HS-27A (cell line): ENCODE measurements around the gene P3H3.

Experiments
- DNase-seq: peaks from one replicate; pipeline ENCODE4 v3.0.0-alpha.2; 2012; ENCODE audit warnings: low read depth, missing footprints

P3H3 gene

DNA sequence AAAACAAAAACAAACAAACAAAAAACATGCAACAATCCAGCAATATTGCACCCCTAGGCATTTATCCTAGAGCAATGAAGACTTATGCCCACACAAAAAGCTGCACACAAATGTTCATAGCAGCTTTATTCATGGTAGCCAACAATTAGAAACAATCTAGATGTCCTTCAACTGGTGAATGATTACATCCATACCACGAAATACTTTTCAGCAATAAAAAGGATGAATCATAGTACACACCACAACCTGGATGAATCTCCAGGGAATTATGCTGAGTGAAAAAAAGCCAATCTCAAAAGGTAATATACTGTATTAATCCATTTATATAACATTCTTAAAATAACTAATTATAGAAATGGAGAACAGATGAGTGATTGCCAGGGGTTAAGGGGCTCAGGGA, 21.0 kb upstream of the P3H3 start:
- no peak for DNase-seq

- DNase-seq, result no peak
Measured at GRCh38 chr12:6809056-6809455, 19.2 kb upstream of the P3H3 start.

- no peak for DNase-seq
Measured at GRCh38 chr12:6810758-6811157, 17.4 kb upstream of the P3H3 start.

DNA sequence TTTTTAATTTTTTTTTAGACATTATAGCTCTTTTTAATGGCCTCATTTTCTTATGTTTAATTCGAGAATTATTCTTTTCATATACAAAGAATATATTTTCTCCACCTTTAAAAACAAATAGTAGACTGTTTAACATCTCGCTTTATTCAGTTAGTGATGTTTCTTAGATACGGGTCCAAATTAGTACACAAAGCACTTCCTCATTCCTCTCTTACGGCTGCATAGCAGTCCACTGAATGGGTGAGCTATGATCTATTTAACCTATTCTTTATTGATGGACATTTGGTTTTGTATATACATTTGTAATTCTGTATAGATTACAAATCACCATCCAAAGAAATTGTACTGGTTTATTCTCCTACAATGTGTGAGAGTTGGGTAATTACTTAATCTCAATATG, 14.8 kb upstream of the P3H3 start:
- no peak for DNase-seq

GRCh38 chr12:6816598-6816997, 11.6 kb upstream of the P3H3 start:
- no peak for DNase-seq

- DNase-seq, result no peak
Measured at GRCh38 chr12:6817098-6817497, 11.1 kb upstream of the P3H3 start.

DNA sequence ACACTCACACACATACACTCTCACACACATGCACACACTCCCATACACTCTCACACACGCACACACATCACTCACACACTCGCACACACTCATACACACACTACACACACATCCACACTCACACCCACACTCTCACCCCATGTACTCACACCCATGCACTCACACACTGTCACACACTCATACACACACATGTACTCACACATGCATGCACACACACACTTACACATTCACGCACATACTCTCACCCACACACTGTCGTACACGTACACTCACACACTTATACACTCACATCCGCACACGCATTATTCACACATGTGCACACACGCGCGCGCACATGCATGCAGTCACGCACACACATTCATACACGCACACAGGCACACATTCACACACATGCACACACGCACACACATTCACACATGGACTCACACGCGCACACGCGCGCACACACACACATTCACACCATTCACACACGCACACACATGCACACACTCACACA, 10.5 kb upstream of the P3H3 start:
- DNase-seq, result no peak

GRCh38 chr12:6818222-6818621, 10.0 kb upstream of the P3H3 start:
- no peak for DNase-seq

DNA sequence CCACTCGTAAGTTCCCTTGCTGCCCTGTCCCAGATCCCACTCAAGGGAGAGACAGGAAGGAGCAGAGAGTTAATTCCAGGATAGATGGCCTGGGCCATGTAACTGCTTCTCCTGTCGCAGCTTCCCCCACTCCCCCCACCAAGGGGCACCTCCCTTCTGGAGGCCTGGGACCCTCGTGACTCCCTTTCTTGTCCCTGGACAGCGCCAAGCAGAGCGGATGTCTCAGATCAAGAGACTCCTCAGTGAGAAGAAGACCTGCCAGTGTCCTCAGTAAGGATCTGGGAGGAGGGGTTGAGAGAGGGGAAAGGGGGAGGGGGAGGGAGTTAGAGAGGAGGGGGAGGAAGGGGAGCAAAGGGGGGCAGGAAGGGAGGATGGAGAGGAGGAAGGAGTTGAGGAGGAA, 9.6 kb upstream of the P3H3 start:
- DNase-seq, result no peak

- DNase-seq, result no peak
Measured at GRCh38 chr12:6819106-6820030, 8.8 kb upstream of the P3H3 start.

- DNase-seq, result no peak
Measured at GRCh38 chr12:6820166-6820565, 8.0 kb upstream of the P3H3 start.

GRCh38 chr12:6821591-6822425, 6.4 kb upstream of the P3H3 start, which contains the start of gene GPR162:
GPR162 (plus strand) TSS chr12:6821821; CDS start chr12:6823899, 2,078 bp downstream.
- DNase-seq, result no peak

DNA sequence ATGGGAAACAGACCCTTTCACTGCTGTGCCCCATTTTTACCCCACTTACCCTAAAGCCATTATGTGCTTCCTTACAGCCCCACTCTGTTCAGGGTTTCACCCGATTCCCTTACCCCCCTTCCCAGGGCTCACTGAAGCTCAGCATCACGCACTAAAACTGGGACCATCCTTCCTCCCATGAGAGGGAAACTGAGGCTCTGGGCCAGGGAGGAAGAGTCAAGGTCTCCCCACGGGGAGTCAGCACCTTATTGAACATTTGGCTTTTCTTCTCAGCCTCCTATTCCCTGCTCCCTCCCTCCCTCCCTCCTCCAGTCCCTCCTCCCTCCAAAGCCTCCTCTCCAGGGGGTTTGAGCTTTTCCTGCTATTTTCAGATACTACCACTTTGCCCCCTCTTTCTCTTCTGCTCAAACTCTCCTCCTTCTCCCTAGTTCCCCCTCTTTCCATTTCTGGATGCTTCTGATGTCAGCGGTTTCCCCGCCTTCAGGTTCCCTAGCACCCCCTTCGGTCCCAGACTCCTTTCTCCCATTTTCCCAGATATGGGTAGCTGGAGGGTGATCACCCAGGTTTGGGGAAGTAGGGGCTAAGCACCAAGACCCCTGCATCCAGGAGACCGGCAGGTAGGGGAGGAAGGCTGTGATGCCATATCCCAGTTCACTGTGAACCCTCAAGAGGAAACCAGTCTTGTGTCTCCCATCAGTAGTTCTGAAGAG, 5.6 kb upstream of the P3H3 start:
- no peak for DNase-seq

- DNase-seq, result no peak
Measured at GRCh38 chr12:6823182-6824084, 4.8 kb upstream of the P3H3 start.

- no peak for DNase-seq
Measured at GRCh38 chr12:6824085-6824775, 4.0 kb upstream of the P3H3 start.

DNA sequence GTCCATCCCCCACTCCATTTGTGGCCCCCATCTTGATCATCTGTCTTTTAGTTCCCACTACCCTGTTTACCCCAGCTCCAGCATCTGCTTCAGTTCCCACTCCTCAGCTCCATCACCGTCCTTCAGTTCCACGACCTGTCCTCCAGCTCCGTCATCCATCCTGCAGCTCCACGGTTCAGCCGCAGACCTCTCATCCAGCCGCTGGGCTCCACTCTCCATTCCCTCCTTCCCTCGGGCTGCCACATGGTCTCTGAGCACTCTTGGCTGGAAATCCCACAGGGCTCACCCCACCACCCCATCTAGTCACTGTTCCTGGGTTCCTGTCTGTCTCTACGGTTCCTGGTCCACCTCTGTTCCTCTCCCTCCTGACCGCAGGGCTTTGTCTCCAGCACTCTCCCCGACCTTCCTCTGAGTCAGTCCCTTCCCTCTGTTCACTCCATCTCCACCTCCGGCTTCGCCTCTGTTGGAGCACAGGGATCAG, 3.3 kb upstream of the P3H3 start:
- no peak for DNase-seq

GRCh38 chr12:6825398-6826124, 2.6 kb upstream of the P3H3 start:
- DNase-seq, result peak; percentile 48

GRCh38 chr12:6826125-6826733, 2.0 kb upstream of the P3H3 start:
- no peak for DNase-seq

DNA sequence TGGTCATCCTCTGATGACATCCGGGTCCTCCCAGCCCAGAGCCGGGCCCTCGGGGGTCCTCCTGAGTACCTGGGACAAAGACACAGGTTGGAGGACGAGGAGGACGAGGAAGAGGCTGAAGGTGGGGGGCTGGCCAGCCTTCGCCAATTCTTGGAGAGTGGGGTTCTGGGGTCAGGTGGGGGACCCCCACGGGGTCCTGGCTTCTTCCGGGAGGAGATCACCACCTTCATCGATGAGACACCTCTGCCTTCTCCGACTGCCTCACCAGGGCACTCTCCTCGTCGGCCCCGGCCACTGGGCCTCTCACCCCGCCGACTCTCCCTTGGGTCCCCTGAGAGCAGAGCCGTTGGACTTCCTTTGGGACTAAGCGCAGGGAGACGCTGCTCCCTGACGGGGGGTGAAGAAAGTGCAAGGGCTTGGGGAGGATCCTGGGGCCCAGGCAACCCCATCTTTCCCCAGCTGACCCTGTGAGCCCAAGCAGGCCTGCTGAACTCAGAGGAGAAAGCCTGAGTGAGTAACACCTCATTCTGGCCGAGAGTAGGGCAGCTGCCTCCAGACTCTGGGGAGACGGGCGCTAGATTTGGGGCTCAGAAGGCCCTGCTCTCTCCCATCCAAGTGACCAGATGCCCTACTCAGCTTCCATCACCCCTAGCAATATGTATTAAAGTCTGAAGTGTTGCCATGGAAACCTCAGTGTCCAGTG, 1.3 kb upstream of the P3H3 start:
- no peak for DNase-seq
